Measurements from ENCODE around the gene C19orf25. TPM values are rescaled to one million over a fixed set of nuclear protein-coding genes. Genes with fewer than 3 reads are reported as not detected.

The C19orf25 gene
- total and polyA plus RNA-seq, 2 of the 13 experiments (the other 11 are each of a cell fraction or from before 2014, with no cell fraction given), result 14.2 to 32.4 TPM

DNA sequence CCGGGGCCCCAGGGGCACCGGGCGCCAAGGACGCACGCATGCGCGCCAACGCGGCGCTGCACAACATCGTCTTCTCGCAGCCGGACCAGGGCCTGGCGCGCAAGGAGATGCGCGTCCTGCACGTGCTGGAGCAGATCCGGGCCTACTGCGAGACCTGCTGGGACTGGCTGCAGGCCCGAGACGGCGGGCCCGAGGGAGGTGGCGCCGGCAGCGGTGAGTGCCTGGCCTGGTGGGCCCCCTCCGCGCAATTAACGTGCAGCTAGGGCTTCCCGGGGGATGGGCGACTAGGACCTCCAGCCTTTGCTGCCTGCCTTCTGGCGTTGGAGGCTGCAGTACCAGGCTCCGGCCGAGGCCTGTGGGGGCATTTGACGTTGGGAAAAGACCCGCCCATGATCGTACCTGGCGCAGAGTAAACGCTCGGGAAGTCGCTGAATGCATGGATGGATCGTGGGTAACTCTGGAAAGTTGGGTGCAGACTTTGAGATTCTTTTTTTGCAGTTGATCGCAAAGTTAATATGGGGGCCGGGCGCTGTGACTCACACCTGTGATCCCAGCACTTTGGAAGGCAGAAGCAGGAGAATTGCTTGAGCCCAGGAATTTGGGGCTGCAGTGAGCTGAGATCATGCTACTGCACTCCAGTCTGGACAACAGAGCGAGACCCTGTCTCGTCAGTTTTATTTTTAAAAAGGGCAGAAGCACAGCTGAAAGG is 21.8 kb downstream of the C19orf25 start (continued):
- TF ChIP-seq, protein P1, sequence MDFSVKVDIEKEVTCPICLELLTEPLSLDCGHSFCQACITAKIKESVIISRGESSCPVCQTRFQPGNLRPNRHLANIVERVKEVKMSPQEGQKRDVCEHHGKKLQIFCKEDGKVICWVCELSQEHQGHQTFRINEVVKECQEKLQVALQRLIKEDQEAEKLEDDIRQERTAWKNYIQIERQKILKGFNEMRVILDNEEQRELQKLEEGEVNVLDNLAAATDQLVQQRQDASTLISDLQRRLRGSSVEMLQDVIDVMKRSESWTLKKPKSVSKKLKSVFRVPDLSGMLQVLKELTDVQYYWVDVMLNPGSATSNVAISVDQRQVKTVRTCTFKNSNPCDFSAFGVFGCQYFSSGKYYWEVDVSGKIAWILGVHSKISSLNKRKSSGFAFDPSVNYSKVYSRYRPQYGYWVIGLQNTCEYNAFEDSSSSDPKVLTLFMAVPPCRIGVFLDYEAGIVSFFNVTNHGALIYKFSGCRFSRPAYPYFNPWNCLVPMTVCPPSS (IDR thresholded peaks at IDR 0.05), result no peak
- TF ChIP-seq TMF1 (CRISPR knock-in tag; IDR thresholded peaks at IDR 0.05; ENCODE audit: low read depth) (no peak), NFE2L2 (IDR thresholded peaks at IDR 0.05; ENCODE audit: low read length) (no peak), LRRFIP1 (CRISPR knock-in tag; conservative IDR thresholded peaks at IDR 0.05) (no peak), SOX13 (IDR thresholded peaks at IDR 0.05) (no peak), SOX13 (CRISPR knock-in tag; conservative IDR thresholded peaks at IDR 0.05 in 1 of 2, IDR thresholded peaks at IDR 0.05 in 1 of 2) (no peak), RNF219 (CRISPR knock-in tag; IDR thresholded peaks at IDR 0.05) (no peak), TAF15 (IDR thresholded peaks at IDR 0.05; ENCODE audit: low read depth, low read length, poor library complexity, severe bottlenecking) (no peak), MAF1 (CRISPR knock-in tag; IDR thresholded peaks at IDR 0.05; ENCODE audit: borderline replicate concordance) (no peak), SMYD3 (CRISPR knock-in tag; IDR thresholded peaks at IDR 0.05) (no peak), ZNF878 (CRISPR knock-in tag; IDR thresholded peaks at IDR 0.05) (no peak), HOXA3 (CRISPR knock-in tag; IDR thresholded peaks at IDR 0.05) (no peak), NRL (CRISPR knock-in tag; IDR thresholded peaks at IDR 0.05; ENCODE audit: borderline replicate concordance) (no peak), STAG1 (CRISPR knock-in tag; IDR thresholded peaks at IDR 0.05) (no peak), ZNF18 (CRISPR knock-in tag; IDR thresholded peaks at IDR 0.05; ENCODE audit: insufficient replicate concordance) (no peak), IRX3 (CRISPR knock-in tag; IDR thresholded peaks at IDR 0.05; ENCODE audit: borderline replicate concordance, low read depth) (no peak), POLR2G (IDR thresholded peaks at IDR 0.05; ENCODE audit: low read depth, low read length) (0 out of 2 replicates have a peak, but pooled peaks have one; percentile 22), SMC3 (IDR thresholded peaks at IDR 0.05; ENCODE audit: low read length) (no peak), BHLHE40 (IDR thresholded peaks at IDR 0.05; ENCODE audit: low read length) (peak; percentile 11; the same call in 1 of the 2 replicates)
- TF ChIP-seq, protein P2, sequence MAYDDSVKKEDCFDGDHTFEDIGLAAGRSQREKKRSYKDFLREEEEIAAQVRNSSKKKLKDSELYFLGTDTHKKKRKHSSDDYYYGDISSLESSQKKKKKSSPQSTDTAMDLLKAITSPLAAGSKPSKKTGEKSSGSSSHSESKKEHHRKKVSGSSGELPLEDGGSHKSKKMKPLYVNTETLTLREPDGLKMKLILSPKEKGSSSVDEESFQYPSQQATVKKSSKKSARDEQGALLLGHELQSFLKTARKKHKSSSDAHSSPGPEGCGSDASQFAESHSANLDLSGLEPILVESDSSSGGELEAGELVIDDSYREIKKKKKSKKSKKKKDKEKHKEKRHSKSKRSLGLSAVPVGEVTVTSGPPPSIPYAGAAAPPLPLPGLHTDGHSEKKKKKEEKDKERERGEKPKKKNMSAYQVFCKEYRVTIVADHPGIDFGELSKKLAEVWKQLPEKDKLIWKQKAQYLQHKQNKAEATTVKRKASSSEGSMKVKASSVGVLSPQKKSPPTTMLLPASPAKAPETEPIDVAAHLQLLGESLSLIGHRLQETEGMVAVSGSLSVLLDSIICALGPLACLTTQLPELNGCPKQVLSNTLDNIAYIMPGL (CRISPR knock-in tag; IDR thresholded peaks at IDR 0.05; ENCODE audit: borderline replicate concordance in 1 of 2, low read depth in 1 of 2), result no peak
